Measurements from ENCODE around the gene CCNF. TPM values are rescaled to one million over a fixed set of nuclear protein-coding genes. Genes with fewer than 3 reads are reported as not detected.

CCNF gene
- total RNA-seq, 1 donor from 2014 or later, result 26.4 TPM

DNA sequence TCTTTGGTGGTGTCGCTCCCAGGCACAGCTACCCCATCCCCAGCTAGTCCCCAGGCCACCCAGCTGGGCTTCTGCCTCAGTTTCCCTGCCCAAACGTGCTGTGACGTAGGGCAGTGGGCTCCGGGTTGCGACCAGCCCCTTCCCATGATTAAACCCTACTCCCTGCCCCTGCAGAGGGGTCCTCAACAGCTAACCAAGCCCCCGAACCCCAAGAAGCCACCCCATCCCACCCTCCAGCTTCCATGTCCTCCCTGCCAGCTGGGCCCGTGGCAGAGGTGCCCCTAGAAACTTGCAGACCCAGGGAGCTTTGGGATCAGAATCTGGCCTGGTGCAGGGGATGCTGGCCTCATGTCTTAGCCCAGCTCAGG, 41.0 kb downstream of the CCNF start:
- DNase-seq, result peak; percentile 3
- Mint-ChIP-seq H3K27ac (ENCODE audit: unreplicated experiment) (peak overlapping the region; percentile 89), H3K4me1 (ENCODE audit: low read depth, unreplicated experiment) (peaks cover 11% of the 10 kb centered on the region), H3K36me3 (ENCODE audit: unreplicated experiment) (no peaks in the 10 kb centered on the region), H3K27me3 (ENCODE audit: unreplicated experiment) (peaks cover 9% of the 10 kb centered on the region), H3K4me3 (ENCODE audit: unreplicated experiment) (peak overlapping the region; percentile 77), H3K9me3 (ENCODE audit: unreplicated experiment) (peaks cover 2% of the 10 kb centered on the region)
- TF ChIP-seq, protein P1, sequence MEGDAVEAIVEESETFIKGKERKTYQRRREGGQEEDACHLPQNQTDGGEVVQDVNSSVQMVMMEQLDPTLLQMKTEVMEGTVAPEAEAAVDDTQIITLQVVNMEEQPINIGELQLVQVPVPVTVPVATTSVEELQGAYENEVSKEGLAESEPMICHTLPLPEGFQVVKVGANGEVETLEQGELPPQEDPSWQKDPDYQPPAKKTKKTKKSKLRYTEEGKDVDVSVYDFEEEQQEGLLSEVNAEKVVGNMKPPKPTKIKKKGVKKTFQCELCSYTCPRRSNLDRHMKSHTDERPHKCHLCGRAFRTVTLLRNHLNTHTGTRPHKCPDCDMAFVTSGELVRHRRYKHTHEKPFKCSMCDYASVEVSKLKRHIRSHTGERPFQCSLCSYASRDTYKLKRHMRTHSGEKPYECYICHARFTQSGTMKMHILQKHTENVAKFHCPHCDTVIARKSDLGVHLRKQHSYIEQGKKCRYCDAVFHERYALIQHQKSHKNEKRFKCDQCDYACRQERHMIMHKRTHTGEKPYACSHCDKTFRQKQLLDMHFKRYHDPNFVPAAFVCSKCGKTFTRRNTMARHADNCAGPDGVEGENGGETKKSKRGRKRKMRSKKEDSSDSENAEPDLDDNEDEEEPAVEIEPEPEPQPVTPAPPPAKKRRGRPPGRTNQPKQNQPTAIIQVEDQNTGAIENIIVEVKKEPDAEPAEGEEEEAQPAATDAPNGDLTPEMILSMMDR (IDR thresholded peaks at IDR 0.05; ENCODE audit: partially characterized antibody, unreplicated experiment), result no peak

DNA sequence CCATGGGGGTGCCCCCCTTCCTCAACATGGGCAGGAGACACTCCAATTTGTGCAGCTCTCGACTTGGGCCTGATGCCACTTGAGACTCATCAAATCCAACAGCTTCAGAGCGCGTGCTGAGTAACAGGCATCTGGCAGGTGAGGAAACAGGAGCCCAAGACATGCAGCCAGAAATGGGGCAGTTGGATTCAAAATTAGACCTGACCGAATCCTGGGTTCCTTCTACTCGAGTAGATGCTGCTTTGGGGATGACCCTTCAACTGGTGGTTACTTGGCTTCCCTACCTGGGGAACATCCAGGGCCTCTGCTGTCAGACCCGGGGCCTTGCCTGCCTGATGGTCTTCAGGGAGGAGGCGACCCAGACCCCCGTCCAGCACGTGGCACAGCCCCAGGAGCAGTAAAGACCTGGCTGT, 41.4 kb downstream of the CCNF start:
- DNase-seq, result peak; percentile 14

GRCh38 chr16:2471016-2471652, 41.9 kb downstream of the CCNF start, which contains the start of gene NTN3:
NTN3 (plus strand) TSS chr16:2471297; CDS start chr16:2471702, 405 bp downstream.
- Mint-ChIP-seq H3K9me3 (ENCODE audit: unreplicated experiment) (peaks cover 5% of the 10 kb centered on the region), H3K27ac (ENCODE audit: unreplicated experiment) (peak within 1 kb of the TSS; percentile 82), H3K4me1 (ENCODE audit: low read depth, unreplicated experiment) (peaks cover 13% of the 10 kb centered on the region), H3K4me3 (ENCODE audit: unreplicated experiment) (peak within 1 kb of the TSS; percentile 77), H3K27me3 (ENCODE audit: unreplicated experiment) (peaks cover 13% of the 10 kb centered on the region), H3K36me3 (ENCODE audit: unreplicated experiment) (no peaks in the 10 kb centered on the region)
- peak; percentile 79 for DNase-seq
- TF ChIP-seq, protein P1 (IDR thresholded peaks at IDR 0.05; ENCODE audit: partially characterized antibody, unreplicated experiment), result no peak

More for the DNA sequence above, 41.4 kb downstream of the CCNF start:
- Mint-ChIP-seq H3K27ac (ENCODE audit: unreplicated experiment) (peak overlapping the region; percentile 82), H3K36me3 (ENCODE audit: unreplicated experiment) (no peaks in the 10 kb centered on the region), H3K27me3 (ENCODE audit: unreplicated experiment) (peaks cover 9% of the 10 kb centered on the region), H3K4me1 (ENCODE audit: low read depth, unreplicated experiment) (peaks cover 11% of the 10 kb centered on the region), H3K4me3 (ENCODE audit: unreplicated experiment) (peak overlapping the region; percentile 77), H3K9me3 (ENCODE audit: unreplicated experiment) (peaks cover 2% of the 10 kb centered on the region)
- TF ChIP-seq, protein P1 (IDR thresholded peaks at IDR 0.05; ENCODE audit: partially characterized antibody, unreplicated experiment), result no peak

DNA sequence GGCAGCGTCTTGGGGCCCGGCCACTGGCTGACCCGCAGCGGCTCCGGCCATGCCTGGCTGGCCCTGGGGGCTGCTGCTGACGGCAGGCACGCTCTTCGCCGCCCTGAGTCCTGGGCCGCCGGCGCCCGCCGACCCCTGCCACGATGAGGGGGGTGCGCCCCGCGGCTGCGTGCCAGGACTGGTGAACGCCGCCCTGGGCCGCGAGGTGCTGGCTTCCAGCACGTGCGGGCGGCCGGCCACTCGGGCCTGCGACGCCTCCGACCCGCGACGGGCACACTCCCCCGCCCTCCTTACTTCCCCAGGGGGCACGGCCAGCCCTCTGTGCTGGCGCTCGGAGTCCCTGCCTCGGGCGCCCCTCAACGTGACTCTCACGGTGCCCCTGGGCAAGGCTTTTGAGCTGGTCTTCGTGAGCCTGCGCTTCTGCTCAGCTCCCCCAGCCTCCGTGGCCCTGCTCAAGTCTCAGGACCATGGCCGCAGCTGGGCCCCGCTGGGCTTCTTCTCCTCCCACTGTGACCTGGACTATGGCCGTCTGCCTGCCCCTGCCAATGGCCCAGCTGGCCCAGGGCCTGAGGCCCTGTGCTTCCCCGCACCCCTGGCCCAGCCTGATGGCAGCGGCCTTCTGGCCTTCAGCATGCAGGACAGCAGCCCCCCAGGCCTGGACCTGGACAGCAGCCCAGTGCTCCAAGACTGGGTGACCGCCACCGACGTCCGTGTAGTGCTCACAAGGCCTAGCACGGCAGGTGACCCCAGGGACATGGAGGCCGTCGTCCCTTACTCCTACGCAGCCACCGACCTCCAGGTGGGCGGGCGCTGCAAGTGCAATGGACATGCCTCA, 42.6 kb downstream of the CCNF start:
- peak; percentile 58 for DNase-seq
- no peak overlapping the region for H3K4me3 Mint-ChIP-seq (ENCODE audit: unreplicated experiment)
- peaks cover 19% of the 10 kb centered on the region for H3K27me3 Mint-ChIP-seq (ENCODE audit: unreplicated experiment)
- no peak overlapping the region for H3K27ac Mint-ChIP-seq (ENCODE audit: unreplicated experiment)
- H3K36me3 Mint-ChIP-seq (ENCODE audit: unreplicated experiment), result no peaks in the 10 kb centered on the region
- peaks cover 14% of the 10 kb centered on the region for H3K4me1 Mint-ChIP-seq (ENCODE audit: low read depth, unreplicated experiment)
- TF ChIP-seq, protein P1 (IDR thresholded peaks at IDR 0.05; ENCODE audit: partially characterized antibody, unreplicated experiment), result no peak
- peaks cover 8% of the 10 kb centered on the region for H3K9me3 Mint-ChIP-seq (ENCODE audit: unreplicated experiment)

- H3K9me3 Mint-ChIP-seq (ENCODE audit: unreplicated experiment), result peaks cover 8% of the 10 kb centered on the region
- peaks cover 20% of the 10 kb centered on the region for H3K27me3 Mint-ChIP-seq (ENCODE audit: unreplicated experiment)
- H3K27ac Mint-ChIP-seq (ENCODE audit: unreplicated experiment), result no peak overlapping the region
- no peaks in the 10 kb centered on the region for H3K36me3 Mint-ChIP-seq (ENCODE audit: unreplicated experiment)
- TF ChIP-seq, protein P1 (IDR thresholded peaks at IDR 0.05; ENCODE audit: partially characterized antibody, unreplicated experiment), result no peak
- DNase-seq, result no peak
- H3K4me1 Mint-ChIP-seq (ENCODE audit: low read depth, unreplicated experiment), result peaks cover 14% of the 10 kb centered on the region
- no peak overlapping the region for H3K4me3 Mint-ChIP-seq (ENCODE audit: unreplicated experiment)
Measured at GRCh38 chr16:2472488-2472864, 43.2 kb downstream of the CCNF start.
